Stimulated activated CD8-positive, alpha-beta memory T cell treated with anti-CD3 and anti-CD28 coated beads, Interleukin-12 subunit alpha, Interleukin-12 subunit beta, amount 100 ng/mL, for 4 hours (primary cell): Measurements from ENCODE around the gene TEX11.
"Not testable (repeated sequence)": the region's sequence is repeated elsewhere in the genome, so short reads cannot be mapped to it uniquely, and the experiment has no call there.

Experiments
- DNase-seq: peaks from one replicate; pipeline ENCODE4 v3.0.0-alpha.2; 2020; ENCODE audit warnings: low read depth

The TEX11 gene

DNA sequence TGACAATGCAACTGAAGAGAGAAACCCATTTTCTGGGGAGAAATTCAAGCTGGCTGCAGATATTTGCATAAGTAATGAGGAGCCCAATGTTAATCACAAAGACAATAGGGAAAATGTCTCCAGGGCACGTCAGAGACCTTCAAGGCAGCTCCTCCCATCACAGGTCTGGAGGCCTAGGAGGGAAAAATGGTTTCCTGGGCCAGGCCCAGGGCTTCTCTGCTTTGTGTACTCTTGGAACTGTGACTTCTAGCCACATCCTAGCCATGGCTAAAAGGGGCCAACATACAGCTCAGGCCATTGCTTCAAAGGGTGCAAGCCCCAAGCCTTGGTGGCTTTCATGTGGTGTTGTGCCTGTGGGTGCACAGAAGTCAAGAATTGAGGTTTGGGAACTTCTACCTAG lies 321.4 kb downstream of the TEX11 start:
- DNase-seq: not testable (repeated sequence)

DNA sequence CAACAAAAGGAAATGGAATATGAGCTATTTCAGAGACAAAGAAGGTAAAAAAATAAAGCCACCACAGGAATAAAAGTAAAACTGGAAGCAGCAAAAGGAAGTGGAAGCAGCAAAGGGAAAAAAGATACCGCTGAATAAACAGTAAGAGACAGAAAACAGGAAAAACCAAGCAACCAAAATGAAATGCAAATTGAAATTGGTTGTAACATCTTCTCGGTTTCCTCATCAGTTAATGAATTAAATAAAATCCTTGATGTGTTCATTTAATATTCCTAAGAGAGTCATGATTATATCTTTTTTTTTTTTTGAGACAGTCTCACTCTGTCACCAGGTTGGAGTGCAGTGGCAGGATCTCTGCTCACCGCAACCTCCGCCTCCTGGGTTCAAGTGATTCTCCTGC lies 331.1 kb downstream of the TEX11 start:
- no peak for DNase-seq

DNA sequence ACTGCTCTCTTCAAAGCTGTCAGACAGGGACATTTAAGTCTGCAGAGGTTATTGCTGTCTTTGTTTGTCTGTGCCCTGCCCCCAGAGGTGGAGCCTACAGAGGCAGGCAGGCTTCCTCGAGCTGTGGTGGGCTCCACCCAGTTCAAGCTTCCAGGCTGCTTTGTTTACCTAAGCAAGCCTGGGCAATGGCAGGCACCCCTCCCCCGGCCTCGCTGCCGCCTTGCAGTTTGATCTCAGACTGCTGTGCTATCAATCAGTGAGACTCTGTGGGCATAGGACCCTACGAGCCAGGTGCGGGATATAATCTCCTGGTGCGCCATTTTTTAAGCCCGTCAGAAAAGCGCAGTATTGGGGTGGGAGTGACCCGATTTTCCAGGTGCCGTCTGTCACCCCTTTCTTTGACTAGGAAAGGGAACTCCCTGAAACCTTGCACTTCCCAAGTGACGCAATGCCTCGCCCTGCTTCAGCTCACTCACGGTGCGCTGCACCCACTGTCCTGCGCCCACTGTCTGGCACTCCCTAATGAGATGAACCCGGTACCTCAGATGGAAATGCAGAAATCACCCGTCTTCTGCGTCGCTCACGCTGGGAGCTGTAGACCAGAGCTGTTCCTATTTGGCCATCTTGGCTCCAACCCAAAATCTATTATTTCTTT lies 338.5 kb downstream of the TEX11 start:
- DNase-seq: not testable (repeated sequence)

DNA sequence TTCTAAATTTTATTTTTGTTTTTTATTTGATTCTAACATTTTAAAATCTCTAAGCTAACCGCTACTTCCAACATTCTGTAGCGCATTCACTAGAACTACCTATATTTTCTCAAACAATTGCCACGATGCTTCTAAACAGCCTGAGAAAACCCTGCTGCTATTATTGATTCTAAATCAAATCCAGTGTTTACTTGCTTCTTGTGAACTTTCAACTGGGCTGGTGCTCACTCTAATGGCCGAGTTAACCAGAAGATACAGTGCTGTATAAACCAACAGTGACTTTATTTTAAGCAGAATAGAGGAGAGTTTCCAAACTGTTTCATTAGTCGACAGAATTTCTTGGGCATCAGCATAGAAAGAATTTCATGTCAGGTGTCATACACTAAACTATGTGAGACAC lies 353.6 kb downstream of the TEX11 start:
- DNase-seq: no peak

DNA sequence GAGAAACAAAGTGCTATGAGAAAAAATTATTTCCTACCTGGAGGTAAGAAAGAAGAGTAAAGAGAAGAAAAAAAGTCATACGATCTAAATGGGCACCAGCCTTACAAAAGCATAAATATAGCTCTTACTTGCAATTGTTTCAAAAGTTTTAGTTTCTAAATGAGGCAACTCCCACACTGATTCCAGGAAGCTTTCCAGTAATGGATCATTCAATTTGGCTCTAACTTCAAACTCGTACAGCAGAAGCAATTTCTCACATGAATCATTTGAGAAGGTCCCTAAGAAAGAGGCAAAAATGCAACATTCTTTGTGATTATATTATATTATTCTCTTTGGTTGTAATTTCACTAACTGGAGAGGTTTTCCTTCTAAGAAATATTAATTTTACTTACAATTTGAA lies 354.0 kb downstream of the TEX11 start:
- DNase-seq: no peak

DNA sequence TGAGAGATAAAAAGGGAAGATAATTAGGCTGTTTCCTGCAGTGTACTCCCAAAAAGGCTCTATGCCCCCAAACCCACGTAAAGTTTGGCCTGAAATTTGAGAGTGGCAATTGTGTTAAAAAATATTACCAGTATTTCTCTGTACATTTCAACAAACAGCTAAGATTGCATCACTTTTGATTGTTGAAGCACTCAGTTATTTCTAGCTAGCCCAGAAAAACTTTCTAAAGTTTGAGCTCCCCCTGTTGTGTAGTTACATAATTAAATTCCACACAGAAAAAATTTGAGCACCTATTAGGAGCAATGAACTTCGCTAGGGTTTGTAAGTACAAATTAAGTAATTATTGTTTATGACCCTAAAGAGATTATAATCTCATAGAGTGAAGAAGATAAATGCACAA lies 354.4 kb downstream of the TEX11 start:
- DNase-seq: no peak

DNA sequence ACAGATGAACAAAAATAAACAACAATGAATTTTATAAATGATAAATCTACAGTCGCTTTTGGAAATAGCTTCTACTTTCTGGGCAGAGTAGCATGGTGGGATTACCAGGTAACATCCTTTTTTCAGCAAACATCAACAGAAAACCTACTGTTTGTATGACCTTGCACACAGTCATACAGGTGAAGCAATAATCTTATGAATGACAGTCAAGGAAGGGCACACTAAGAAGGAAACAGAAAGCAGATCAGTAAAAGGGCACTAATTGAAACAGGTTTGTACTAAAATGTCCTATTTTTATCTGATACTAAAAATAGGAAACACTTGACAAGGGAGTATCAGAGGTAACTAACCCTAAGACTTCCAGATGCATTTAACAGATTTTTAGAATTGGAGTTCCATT lies 355.0 kb downstream of the TEX11 start:
- DNase-seq: no peak

DNA sequence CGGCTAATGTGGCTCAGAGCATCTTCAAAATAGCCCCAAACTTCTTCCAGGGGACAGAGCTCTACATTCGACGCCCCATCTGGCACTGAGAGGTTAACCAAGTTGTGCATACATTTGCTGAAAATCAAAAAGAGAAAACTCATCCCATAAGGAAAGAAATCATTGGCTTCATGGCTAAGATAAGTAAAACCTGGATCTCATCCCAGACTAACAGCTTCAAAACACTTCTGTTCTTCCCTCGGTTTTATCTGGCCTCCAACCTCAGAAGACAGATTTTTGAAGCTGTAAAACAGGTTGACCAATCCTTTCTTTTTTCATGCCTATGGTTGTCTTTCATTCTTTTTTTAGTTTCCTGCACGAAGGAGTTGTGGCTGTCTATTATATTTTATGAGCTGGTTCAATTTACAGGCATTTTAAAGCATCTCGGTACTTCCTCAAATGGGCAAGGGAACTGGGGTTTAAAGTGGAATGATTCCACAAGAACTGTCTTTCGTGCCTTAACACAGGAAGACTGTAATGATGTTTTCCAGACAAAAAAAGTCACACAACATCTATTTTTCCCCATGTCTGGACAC lies 356.3 kb downstream of the TEX11 start:
- no peak for DNase-seq

DNA sequence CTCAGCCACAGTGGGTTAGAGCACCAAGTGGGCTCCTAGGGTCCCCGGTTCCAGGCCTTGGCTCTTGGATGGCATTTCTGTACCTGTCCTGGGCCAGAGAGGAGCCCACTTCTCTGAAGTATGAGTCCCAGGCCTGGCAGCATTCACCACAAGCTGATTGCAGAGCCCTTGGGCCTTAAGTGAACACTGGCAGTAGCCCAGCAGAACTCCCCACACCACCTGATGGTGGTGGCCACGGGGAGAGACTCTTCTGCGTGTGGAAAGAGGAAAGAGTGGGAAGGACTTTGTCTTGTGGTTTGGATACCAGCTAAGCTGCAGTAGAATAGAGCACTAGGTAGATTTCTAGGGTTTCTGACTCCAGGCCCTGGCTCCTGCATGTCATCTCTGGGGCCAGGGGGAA lies 359.1 kb downstream of the TEX11 start:
- DNase-seq: no peak

DNA sequence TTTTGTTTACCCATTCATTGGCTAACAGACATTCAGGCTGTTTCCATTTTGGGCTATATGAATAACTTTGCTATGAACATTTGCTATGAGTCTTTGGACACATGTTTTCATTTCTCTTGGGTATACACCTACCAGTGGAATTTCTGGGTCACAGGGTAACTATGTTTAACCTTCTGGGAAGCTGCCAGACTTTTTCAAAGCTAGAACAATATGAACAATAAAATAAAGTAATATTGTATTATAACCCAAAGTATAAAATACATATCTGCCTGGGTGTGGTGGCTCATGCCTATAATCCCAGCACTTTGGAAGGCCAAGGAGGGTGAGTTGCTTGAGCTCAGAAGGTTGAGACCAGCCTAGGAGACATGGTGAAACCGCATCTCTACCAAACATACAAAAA lies 373.3 kb downstream of the TEX11 start:
- no peak for DNase-seq

DNA sequence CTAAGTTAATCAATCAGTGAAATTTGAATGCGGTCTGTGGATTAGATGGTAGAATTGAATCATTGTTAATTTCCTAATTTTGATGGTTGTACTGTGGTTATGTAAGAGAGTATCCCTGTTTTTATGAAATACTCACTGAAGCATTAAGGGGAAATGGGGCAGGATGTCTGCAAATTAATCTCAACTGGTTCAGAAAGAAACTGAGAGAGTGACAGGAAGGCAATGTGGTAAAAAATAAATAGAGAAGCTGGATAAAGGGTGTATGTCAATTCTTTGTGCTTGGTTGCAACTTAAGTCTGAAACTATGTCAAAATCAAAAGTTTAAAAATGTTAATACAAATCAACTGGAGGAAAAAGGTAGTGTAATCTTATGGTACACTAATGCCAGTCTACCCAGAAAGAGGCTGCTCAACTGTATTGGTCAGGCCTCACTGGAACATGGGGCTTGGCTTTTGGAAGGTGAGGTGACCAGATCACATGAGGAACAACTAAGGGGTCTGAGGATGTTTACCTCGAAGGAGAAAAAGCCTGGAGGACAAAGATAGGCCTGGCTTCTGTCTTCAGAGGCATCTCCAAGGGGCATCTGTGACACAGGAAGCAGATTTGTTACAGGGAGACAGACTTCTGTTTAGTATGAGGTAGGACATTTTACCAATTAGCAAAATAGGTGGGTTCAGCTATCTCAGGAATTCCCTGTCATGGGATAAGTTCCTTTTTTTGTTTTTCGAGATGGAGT lies 380.7 kb downstream of the TEX11 start:
- no peak for DNase-seq

DNA sequence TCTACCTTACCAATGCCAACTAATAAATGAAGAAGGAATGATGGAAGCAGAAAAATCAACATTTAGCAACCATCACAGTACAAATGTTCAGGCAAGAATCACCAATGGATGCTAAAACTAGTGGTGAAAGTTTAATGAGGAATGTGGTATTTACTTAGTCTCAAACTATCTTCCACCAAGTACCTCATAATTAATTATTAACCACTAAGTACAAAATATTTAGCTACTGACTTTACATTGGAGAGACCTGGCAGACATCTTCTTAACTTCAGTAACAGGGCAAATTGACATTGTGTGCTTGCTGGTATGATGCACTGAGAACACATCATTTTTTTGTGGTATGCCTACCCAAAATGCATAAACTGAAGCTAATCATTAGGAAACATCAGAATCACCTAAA lies 381.5 kb downstream of the TEX11 start:
- no peak for DNase-seq

DNA sequence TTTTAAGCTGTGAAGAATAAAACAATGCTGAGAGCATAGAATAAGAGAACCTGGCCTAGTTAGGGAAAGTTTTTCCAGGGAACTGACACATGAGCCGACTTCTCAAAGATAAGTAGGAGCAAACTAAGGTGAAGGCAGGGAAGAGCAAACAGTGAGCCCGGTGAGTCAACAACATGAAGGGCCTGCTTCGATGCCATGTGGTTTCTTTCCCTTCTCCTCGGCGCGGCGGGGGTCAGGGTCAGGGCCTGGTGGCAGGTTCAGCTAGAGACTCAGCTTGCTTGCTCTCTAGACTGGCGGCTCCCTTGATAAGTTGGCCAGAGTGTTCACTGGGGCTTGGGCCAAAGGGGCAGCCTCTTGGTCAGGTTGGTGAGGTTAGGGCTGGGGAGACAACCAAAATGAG lies 382.8 kb downstream of the TEX11 start:
- DNase-seq: no peak

DNA sequence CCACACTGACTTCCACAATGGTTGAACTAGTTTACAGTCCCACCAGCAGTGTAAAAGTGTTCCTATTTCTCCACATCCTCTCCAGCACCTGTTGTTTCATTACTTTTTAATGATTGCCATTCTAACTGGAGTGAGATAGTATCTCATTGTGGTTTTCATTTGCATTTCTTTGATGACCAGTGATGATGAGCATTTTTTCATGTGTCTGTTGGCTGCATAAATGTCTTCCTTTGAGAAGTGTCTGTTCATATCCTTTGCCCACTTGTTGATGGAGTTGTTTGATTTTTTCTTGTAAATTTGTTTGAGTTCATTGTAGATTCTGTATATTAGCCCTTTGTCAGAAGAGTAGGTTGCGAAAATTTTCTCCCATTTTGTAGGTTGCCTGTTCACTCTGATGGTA lies 392.8 kb downstream of the TEX11 start:
- DNase-seq: not testable (repeated sequence)

DNA sequence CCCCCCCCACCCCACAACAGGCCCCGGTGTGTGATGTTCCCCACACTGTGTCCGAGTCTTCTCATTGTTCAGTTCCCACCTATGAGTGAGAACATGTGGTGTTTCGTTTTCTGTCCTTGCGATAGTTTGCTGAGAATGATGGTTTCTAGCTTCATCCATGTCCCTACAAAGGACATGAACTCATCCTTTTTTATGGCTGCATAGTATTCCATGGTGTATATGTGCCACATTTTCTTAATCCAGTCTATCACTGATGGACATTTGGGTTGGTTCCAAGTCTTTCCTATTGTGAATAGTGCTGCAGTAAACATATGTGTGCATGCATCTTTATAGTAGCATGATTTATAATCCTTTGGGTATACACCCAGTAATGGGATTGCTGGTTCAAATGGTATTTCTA lies 393.2 kb downstream of the TEX11 start:
- DNase-seq: not testable (repeated sequence)

DNA sequence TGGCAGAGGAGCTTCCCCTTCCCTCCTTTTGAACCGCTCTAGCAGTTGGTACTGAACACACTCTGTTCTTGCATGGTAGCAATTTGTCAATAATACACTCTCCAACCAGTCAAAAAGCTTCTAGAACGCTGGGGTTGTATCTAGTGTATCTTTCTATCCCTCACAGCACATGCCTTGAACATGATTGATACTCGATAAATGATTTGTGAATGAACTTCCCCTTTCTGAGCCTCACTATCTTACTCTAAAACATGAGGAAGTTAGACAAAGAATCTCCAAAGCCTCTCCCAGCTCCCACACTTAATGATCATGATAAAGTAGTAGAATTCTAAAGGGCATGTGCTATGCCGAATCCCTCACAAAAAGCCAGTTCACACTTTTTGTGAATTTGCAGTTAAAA lies 399.4 kb downstream of the TEX11 start:
- no peak for DNase-seq

DNA sequence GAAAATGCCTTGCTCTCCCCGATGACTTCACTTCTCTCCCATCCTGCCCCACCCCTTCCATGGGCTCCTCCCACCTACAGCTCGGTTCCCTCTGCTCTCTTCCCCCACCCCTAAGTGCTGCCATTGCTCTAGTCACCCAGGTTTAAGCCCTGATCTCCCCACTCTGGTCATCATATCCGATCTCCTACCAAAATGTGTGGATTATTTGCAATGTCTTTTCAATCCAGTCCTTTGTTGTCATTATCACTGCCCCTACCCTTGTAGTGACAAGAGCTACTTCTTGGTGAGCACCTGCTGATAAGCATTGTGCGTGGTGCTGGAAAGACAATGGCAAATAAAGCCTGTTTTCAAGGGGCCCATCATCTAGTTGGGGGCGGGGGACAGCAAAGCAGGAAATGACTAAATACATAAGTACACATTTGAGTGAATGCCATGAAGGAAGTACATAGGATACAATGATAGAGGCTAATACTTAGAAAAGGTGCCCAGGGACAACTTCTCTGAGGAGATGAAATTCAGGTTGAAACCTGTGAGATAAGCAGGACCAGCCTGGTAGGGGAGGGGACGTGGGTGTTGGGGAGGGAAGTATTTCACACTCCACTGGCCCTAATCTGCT lies 400.1 kb downstream of the TEX11 start:
- no peak for DNase-seq

DNA sequence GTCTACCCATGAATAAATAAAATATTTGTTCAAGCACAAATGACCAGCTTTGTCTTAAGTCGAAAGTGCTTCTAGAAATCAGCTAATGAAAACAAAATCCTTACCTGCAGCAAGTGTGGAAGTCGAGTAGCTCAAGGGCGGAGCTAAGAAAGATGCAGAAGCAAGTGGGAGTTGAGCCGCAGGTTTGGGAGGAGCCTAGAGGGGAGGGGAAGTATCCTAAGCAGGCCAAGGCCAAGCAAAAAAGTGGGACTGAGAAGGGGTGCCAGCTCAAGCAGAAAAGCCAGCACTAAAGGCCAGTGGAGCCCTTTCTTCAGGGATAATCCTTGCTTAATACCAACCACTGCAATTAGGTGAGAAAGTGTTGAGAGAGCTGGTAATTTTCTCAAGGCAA lies 403.1 kb downstream of the TEX11 start:
- no peak for DNase-seq

DNA sequence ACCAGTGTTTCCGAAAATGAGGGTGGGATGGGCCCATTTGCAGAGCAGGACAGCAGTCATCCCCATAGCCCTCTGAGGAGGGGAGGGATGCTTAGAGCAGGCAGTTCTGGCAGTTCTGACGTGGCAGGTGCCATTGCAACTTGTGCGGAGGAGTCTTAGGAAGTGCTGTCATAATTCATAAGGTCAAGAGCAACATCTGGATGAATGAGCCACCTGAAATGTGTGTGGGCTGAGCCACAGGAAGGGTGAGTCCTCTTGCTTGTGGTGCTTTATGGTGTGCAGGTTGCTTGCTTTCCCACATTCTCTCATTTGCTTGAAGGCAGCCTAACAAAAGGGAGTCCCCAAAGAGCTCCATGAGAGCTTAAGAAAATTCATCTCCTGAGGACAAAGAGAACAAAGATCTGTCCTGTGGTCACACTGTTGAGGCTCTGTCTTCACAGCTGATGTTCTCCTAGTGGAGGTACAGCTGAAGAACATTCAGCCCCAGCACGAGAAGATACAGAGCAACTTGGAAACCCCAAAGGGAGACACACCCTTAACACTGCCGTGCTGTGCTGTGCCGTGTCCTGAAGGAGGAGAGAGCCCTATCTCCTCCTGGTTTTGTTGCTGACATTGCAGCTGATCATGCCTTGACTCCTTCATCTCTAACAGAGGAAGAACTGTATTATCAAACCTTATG lies 403.6 kb downstream of the TEX11 start:
- no peak for DNase-seq

DNA sequence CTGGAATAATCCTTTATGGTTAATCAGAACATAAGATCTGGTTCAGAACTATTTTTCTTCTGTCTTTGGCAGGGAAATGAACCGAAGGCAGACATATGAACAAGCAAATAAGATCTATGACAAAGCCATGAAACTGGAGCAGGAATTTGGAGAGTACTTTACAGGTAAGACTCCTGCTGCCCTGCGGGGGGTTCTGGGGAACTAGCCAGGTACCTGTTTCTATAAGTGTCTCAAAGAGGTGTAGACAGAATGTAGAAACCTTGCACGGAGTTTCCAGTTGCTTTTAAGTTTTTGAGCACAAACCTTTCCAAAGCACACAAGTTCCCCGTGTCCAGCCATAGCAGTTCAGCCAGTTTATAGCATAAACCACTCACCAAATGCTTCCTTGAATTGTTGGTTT lies 407.7 kb downstream of the TEX11 start:
- DNase-seq: no peak

DNA sequence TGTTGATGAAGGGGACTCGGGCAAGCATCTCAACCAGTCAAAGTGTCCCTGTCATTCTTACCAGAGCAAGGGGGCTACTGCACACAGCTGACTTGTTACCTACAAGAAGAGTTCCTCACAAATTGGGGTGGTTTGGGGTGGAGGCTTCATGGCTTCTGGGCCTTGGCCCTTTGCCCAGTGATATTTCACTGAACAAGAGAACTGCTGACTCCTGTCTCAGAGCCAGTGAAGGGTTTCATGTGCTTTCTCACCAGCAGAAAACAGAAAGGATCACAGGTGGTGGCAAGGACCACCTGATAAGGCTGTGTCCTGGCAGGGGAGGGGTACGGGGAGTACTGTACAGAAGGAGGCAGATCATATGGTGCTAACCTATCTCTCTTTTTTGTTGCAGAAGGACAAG lies 410.4 kb downstream of the TEX11 start:
- DNase-seq: no peak

DNA sequence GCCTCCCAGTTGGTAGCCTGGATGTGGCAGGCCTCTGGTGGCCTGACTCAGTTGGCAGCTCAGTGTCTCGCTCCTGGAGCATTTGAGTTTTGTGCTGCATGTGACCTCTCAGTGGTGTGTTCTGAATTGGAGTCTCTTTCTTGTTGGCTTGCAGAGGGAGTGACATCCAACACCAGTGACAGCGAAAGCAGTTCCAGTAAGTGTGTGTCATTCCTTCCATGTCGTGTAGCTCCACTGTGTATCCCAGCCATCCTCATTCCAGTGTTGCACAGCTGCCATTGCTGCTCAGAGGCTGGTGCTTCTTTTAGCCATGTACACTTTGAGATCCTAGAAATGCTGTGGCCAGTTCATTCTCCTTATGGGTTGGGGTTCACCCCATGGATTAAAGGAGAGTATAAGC lies 411.5 kb downstream of the TEX11 start:
- DNase-seq: no peak

DNA sequence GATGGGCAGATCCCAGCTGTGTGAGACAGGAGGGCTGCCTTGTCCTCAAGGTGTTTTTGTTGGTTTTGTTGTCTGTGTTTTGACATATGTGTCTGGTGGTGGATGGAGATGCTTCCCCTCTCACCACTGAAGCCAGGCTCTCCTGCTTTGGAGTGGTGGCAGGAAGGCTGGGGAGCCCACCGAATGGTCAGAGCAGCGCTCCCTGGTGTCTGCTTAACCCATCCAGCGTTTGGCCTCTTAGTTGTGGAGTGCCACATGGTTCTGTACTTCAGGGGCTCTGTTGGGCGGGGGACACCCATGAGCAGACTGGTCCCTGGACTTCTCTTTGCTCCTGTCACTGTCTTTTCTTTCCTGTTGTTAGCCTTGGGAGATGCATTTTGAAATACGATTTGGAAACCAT lies 412.0 kb downstream of the TEX11 start:
- DNase-seq: no peak
